Adrenal gland (tissue), 5 donors: ENCODE results near the gene TACR1.

Experiments used
- POLR2A ChIP-seq, 2 donors: fragments of 450-650 bp; IDR thresholded peaks; one replicate each; pipeline ENCODE4 v1.6.1; 2017; ENCODE audit warnings: antibody characterized with exemption in 2 of 2, mild to moderate bottlenecking in 2 of 2, moderate library complexity in 1 of 2
- TF ChIP-seq, protein P1 (sequence below), 6 experiments: fragments of 450-650 bp in 4 of 6; fragments of 200-600 bp in 2 of 6; sonication (generic) in 1 of 6; IDR thresholded peaks; 1 replicate in 5 of 6; 2 replicates in 1 of 6; pipeline versions ENCODE4 v1.5.1 to v1.8.0; 2016 to 2021; ENCODE audit warnings: antibody characterized with exemption in 6 of 6, mild to moderate bottlenecking in 2 of 6, moderate library complexity in 1 of 6
- donor health status: DM: no; HTN: no; CAD: no.

DNA sequence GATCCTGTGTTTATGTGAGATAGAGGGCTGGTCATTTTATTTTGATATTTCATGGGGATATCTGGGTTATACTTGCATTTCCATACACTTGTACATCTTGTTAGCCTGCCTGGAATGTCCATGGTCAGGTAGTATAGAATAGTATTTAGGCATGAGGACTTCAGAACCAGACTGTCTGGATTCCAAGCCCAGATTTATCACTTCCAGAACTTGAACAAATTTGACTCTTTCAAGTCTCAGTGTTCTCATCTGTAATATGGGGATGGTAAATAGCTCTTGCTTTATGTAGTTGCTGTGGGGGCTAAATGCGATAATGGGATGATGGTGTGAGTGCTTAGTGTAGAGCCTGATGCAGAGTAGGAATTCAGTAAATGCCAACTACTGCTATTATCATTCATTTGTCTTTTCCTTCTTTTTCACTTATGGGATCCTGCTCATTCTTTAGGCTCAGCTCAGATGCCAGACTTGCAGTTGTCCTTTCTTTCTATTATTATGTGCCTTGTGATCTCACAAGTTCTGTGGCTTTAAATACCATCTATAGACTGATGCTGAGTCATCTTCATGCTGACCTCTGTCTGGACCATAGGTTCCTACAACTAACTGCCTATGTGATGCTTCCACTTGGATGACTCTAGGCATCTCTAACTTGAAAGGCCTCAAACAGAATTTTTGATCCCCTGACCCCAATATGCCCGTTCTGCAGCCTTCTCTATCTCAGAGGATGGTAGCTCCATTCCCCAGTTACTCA lies 173.5 kb downstream of the TACR1 start:
- TF ChIP-seq, protein P1, sequence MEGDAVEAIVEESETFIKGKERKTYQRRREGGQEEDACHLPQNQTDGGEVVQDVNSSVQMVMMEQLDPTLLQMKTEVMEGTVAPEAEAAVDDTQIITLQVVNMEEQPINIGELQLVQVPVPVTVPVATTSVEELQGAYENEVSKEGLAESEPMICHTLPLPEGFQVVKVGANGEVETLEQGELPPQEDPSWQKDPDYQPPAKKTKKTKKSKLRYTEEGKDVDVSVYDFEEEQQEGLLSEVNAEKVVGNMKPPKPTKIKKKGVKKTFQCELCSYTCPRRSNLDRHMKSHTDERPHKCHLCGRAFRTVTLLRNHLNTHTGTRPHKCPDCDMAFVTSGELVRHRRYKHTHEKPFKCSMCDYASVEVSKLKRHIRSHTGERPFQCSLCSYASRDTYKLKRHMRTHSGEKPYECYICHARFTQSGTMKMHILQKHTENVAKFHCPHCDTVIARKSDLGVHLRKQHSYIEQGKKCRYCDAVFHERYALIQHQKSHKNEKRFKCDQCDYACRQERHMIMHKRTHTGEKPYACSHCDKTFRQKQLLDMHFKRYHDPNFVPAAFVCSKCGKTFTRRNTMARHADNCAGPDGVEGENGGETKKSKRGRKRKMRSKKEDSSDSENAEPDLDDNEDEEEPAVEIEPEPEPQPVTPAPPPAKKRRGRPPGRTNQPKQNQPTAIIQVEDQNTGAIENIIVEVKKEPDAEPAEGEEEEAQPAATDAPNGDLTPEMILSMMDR (IDR thresholded peaks at IDR 0.05) = no peak
- no peak for TF ChIP-seq POLR2A (IDR thresholded peaks at IDR 0.05)
